ENCODE measurements around the gene TUBB4B.
A peak's percentile ranks its signal among the peaks of the same experiment; 100 is the strongest.
"Not testable (repeated sequence)": the region's sequence is repeated elsewhere in the genome, so short reads cannot be mapped to it uniquely, and the experiment has no call there.

TUBB4B gene

GRCh38 chr9:137236238-137236935 lies 4.7 kb upstream of the TUBB4B start:
- Mint-ChIP-seq H3K27ac (no peak overlapping the region), H3K4me3 (no peak overlapping the region)

DNA sequence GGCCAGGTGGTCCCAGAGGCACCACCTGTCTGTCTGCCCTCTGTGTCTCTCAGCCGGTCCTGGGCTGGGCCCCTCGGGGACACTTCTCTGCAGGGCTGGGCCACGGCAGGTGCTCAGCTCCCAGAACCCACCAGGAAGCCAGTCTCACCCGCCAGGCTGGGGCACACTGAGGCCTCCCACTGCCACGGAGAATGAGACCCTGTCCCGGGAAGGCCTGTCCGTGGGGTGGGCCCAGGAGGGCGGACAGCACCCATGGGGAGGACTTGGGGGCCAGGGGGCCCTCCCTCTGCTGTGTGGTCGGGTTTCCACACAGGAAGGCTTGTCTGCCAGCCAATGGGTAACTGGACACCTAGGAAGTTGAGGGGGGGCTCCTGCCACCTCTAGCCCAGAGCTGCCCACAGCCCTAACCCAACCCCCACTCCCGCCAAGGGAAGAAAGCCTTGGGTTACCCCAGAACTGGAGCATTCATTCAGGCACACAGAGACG lies 4.1 kb upstream of the TUBB4B start:
- Mint-ChIP-seq H3K36me3 (no peaks in the 10 kb centered on the region), H3K27ac (no peak overlapping the region), H3K4me3 (no peak overlapping the region), H3K9me3 (ENCODE audit: low read depth) (no peaks in the 10 kb centered on the region), H3K27me3 (no peaks in the 10 kb centered on the region), H3K4me1 (ENCODE audit: low read depth) (peaks cover 10% of the 10 kb centered on the region)

More at GRCh38 chr9:137236238-137236935, 4.7 kb upstream of the TUBB4B start:
- Mint-ChIP-seq H3K9me3 (ENCODE audit: low read depth) (no peaks in the 10 kb centered on the region), H3K27me3 (no peaks in the 10 kb centered on the region), H3K36me3 (no peaks in the 10 kb centered on the region), H3K4me1 (ENCODE audit: low read depth) (peaks cover 10% of the 10 kb centered on the region)

- Mint-ChIP-seq H3K4me3 (no peak overlapping the region), H3K36me3 (peaks cover 4% of the 10 kb centered on the region), H3K9me3 (ENCODE audit: low read depth) (no peaks in the 10 kb centered on the region), H3K4me1 (ENCODE audit: low read depth) (peaks cover 20% of the 10 kb centered on the region), H3K27me3 (no peaks in the 10 kb centered on the region), H3K27ac (no peak overlapping the region)
These were observed 3.0 kb upstream of the TUBB4B start for GRCh38 chr9:137237759-137238726.

GRCh38 chr9:137239541-137240200 lies 1.4 kb upstream of the TUBB4B start:
- not testable (repeated sequence) for H3K27me3 Mint-ChIP-seq; H3K9me3 Mint-ChIP-seq (ENCODE audit: low read depth); H3K36me3 Mint-ChIP-seq
- H3K27ac Mint-ChIP-seq: peak overlapping the region; percentile 54
- H3K4me1 Mint-ChIP-seq (ENCODE audit: low read depth): peaks cover 20% of the 10 kb centered on the region
- H3K4me3 Mint-ChIP-seq: peak overlapping the region; percentile 80

DNA sequence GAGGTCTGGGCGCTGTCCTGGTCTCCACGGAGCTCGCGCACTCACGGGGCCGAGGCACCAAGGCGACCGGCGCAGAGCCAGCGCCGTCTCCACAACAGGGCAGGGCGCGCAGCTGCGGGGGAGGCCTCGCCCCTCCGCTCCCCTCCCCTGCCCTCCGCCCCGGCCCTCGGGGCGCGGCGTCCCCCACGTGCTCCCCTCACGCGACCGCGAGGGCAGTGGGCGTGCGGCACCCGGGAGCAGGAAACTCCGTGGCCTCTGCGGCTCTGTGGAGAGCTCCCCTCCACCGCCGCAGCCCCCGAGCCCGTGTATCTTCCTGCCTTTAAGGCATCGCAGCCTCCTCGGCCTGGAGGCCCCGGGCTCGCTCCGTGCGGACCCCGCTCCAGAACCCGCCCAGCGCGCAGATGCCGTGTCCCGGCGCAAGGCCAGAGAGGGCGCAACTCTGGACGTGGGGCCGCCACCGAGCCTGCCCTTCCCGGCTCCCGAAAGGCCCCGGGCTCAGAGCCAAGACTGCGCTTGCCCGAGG lies 708 bp upstream of the TUBB4B start:
- no peak overlapping the region for H3K27ac Mint-ChIP-seq
- peaks cover 4% of the 10 kb centered on the region for H3K36me3 Mint-ChIP-seq
- peaks cover 20% of the 10 kb centered on the region for H3K4me1 Mint-ChIP-seq (ENCODE audit: low read depth)
- no peaks in the 10 kb centered on the region for H3K9me3 Mint-ChIP-seq (ENCODE audit: low read depth)
- H3K4me3 Mint-ChIP-seq: peak overlapping the region; percentile 80
- H3K27me3 Mint-ChIP-seq: no peaks in the 10 kb centered on the region

GRCh38 chr9:137241490-137242268 lies 592 bp downstream of the TUBB4B start:
- no peaks in the 10 kb centered on the region for H3K9me3 Mint-ChIP-seq (ENCODE audit: low read depth)
- peak overlapping the region; percentile 93 for H3K4me3 Mint-ChIP-seq
- H3K27me3 Mint-ChIP-seq: no peaks in the 10 kb centered on the region
- peaks cover 20% of the 10 kb centered on the region for H3K4me1 Mint-ChIP-seq (ENCODE audit: low read depth)
- peaks cover 4% of the 10 kb centered on the region for H3K36me3 Mint-ChIP-seq
- H3K27ac Mint-ChIP-seq: no peak overlapping the region

DNA sequence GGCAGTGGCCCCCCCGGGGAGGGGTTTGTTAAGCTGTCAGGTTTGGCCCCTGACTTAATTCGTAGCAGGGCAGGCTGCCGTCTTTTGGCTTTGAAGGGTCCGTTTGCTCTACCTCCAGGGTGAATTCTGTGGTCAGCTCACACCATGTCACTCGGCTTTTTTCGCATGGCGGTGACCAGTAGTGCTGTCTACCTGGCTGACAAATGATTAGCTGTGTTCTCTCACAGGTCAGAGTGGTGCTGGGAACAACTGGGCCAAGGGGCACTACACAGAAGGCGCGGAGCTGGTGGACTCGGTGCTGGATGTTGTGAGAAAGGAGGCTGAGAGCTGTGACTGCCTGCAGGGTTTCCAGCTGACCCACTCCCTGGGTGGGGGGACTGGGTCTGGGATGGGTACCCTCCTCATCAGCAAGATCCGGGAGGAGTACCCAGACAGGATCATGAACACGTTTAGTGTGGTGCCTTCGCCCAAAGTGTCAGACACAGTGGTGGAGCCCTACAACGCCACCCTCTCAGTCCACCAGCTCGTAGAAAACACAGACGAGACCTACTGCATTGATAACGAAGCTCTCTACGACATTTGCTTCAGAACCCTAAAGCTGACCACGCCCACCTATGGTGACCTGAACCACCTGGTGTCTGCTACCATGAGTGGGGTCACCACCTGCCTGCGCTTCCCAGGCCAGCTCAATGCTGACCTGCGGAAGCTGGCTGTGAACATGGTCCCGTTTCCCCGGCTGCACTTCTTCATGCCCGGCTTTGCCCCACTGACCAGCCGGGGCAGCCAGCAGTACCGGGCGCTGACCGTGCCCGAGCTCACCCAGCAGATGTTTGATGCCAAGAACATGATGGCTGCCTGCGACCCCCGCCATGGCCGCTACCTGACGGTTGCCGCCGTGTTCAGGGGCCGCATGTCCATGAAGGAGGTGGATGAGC lies 1.4 kb downstream of the TUBB4B start:
- Mint-ChIP-seq H3K27me3 (no peaks in the 10 kb centered on the region), H3K36me3 (peaks cover 4% of the 10 kb centered on the region), H3K27ac (peak overlapping the region; percentile 72), H3K4me1 (ENCODE audit: low read depth) (peaks cover 18% of the 10 kb centered on the region), H3K9me3 (ENCODE audit: low read depth) (no peaks in the 10 kb centered on the region), H3K4me3 (peak overlapping the region; percentile 87)

DNA sequence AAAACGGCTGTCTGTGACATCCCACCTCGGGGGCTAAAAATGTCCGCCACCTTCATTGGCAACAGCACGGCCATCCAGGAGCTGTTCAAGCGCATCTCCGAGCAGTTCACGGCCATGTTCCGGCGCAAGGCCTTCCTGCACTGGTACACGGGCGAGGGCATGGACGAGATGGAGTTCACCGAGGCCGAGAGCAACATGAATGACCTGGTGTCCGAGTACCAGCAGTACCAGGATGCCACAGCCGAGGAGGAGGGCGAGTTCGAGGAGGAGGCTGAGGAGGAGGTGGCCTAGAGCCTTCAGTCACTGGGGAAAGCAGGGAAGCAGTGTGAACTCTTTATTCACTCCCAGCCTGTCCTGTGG lies 2.2 kb downstream of the TUBB4B start:
- H3K27me3 Mint-ChIP-seq; H3K36me3 Mint-ChIP-seq; H3K4me3 Mint-ChIP-seq; H3K27ac Mint-ChIP-seq; H3K9me3 Mint-ChIP-seq (ENCODE audit: low read depth): not testable (repeated sequence)
- H3K4me1 Mint-ChIP-seq (ENCODE audit: low read depth): peaks cover 18% of the 10 kb centered on the region

GRCh38 chr9:137243626-137244485 lies 2.8 kb downstream of the TUBB4B start:
- Mint-ChIP-seq H3K9me3 (ENCODE audit: low read depth) (no peaks in the 10 kb centered on the region), H3K36me3 (peaks cover 4% of the 10 kb centered on the region), H3K27ac (no peak overlapping the region), H3K4me3 (peak overlapping the region; percentile 17), H3K4me1 (ENCODE audit: low read depth) (peaks cover 16% of the 10 kb centered on the region), H3K27me3 (no peaks in the 10 kb centered on the region)

- Mint-ChIP-seq H3K9me3 (ENCODE audit: low read depth) (no peaks in the 10 kb centered on the region), H3K36me3 (peaks cover 4% of the 10 kb centered on the region), H3K27me3 (no peaks in the 10 kb centered on the region), H3K4me3 (no peak overlapping the region), H3K4me1 (ENCODE audit: low read depth) (peaks cover 12% of the 10 kb centered on the region), H3K27ac (no peak overlapping the region)
These were observed 3.7 kb downstream of the TUBB4B start for GRCh38 chr9:137244486-137245449.

- Mint-ChIP-seq H3K4me3 (no peak overlapping the region), H3K27ac (no peak overlapping the region), H3K4me1 (ENCODE audit: low read depth) (peaks cover 12% of the 10 kb centered on the region), H3K36me3 (peaks cover 4% of the 10 kb centered on the region), H3K9me3 (ENCODE audit: low read depth) (no peaks in the 10 kb centered on the region), H3K27me3 (no peaks in the 10 kb centered on the region)
These were observed 4.6 kb downstream of the TUBB4B start for GRCh38 chr9:137245450-137246421.
